Kidney (tissue), 22 donors: ENCODE measurements around the gene TMBIM1. TPM values are rescaled to one million over a fixed set of nuclear protein-coding genes. Genes with fewer than 3 reads are reported as not detected.
A peak's percentile ranks its signal among the peaks of the same experiment; 100 is the strongest.

ENCODE experiments used
- DNase-seq, 5 donors: peaks; one replicate each; pipeline ENCODE4 v3.0.0-alpha.2; 2013 to 2020
- FAIRE-seq: peaks from 2 replicates; lab custom pipeline; 2012; peaks lifted over from hg19 to GRCh38; lab: Jason Lieb, UNC
- H3K27ac ChIP-seq, 2 donors: one replicate each; pipeline ENCODE4 v1.7.0; 2013; ENCODE audit warnings: low read depth in 2 of 2, low read length in 2 of 2, inconsistent platforms in 1 of 2
- H3K27me3 ChIP-seq: one replicate; pipeline ENCODE4 v1.7.1; 2013; ENCODE audit warnings: low read length, inconsistent platforms; ENCODE audit not compliant: control insufficient read depth, insufficient read depth
- H3K36me3 ChIP-seq, 3 donors: one replicate each; pipeline versions ENCODE4 v1.7.0 to v1.7.1; 2013; ENCODE audit warnings: low read length in 3 of 3, control low read depth in 1 of 3, inconsistent platforms in 1 of 3; ENCODE audit not compliant: insufficient read depth in 3 of 3, control insufficient read depth in 2 of 3
- H3K4me1 ChIP-seq, 3 donors: one replicate each; pipeline versions ENCODE4 v1.7.0 to v1.7.1; 2013; ENCODE audit warnings: low read length in 3 of 3, inconsistent platforms in 1 of 3, low read depth in 1 of 3; ENCODE audit not compliant: control insufficient read depth in 2 of 3, insufficient read depth in 2 of 3
- H3K4me3 ChIP-seq, 3 donors: one replicate each; pipeline versions ENCODE4 v1.7.0 to v1.8.1; 2013; ENCODE audit warnings: low read length in 3 of 3, control low read depth in 1 of 3, inconsistent platforms in 1 of 3
- H3K9ac ChIP-seq, 3 donors: one replicate each; pipeline versions ENCODE4 v1.7.0 to v1.7.1; 2013; ENCODE audit warnings: low read length in 3 of 3, control low read depth in 1 of 3, inconsistent platforms in 1 of 3
- H3K9me3 ChIP-seq, 3 donors: one replicate each; pipeline versions ENCODE4 v1.7.0 to v1.7.1; 2013; ENCODE audit warnings: low read length in 3 of 3, control low read depth in 1 of 3, inconsistent platforms in 1 of 3; ENCODE audit not compliant: control insufficient read depth in 2 of 3, insufficient read depth in 1 of 3
- CTCF ChIP-seq: IDR thresholded peaks from 3 replicates; pipeline ENCODE4 v1.5.1; 2012; ENCODE audit warnings: mild to moderate bottlenecking, moderate library complexity, borderline replicate concordance; ENCODE audit not compliant: insufficient read depth; ENCODE audit errors: extremely low read depth
- intact Hi-C: fragments of 100-400 bp; cut with DNase I; formaldehyde crosslinking; loops from one replicate; pipeline ENCODE4 v1.11.1; 2022
- long read RNA-seq, 10 donors: library from polyadenylated mRNA in 1 of 10; unstranded in 1 of 10; transcript quantifications; one replicate each; pipeline ENCODE4 v2.0.0 and lab custom pipeline, GENCODE V29; 2021 to 2026
- polyA plus RNA-seq: library from polyadenylated mRNA; stranded (reverse); fragments of 350-450 nt; fragmentation: Illumina TruSeq; extraction: RNeasy Lipid Tissue Mini Kit (QIAGEN cat#74804); gene quantifications from one replicate; pipeline ENCODE4 v1.2.3, GENCODE V29; 2014; ENCODE audit warnings: low read depth, low replicate concordance; ENCODE audit not compliant: insufficient read depth
- total RNA-seq: library from RNA; stranded (reverse); fragmentation: NEBNext Ultra II Directional; extraction: Animal tissue kit (Norgen Biotek cat#: 25700); gene quantifications from one replicate; pipeline ENCODE4 v1.2.1, GENCODE V29; 2021
- donor health status: control.
- donor health status: control.
- donor health status: control.
- donor health status: control.
- donor health status: control.
- donor health status: DM: yes; HTN: yes; CAD: no.
- donor health status: Normal renal cell carcinoma (clear cell type).

TMBIM1 gene
- total RNA-seq (217 TPM), polyA plus RNA-seq (130 TPM)
- long read RNA-seq, donor 1, transcript TMBIM1-201 (12 exons, 2,371 nt), result major isoform, 10 of 10 reads
- long read RNA-seq, donor 1, partial matches to known transcripts, result 0 of 10 reads
- long read RNA-seq, donor 1, other reads (novel, unspliced or antisense), result 0 of 10 reads
- long read RNA-seq, donor 2, transcript TMBIM1-201 (12 exons, 2,371 nt), result major isoform, 17 of 17 reads
- long read RNA-seq, donor 2, partial matches to known transcripts, result 0 of 17 reads
- long read RNA-seq, donor 2, other reads (novel, unspliced or antisense), result 0 of 17 reads
- long read RNA-seq, donor 3, transcript TMBIM1-201 (12 exons, 2,371 nt), result major isoform, 28 of 35 reads
- long read RNA-seq, donor 3, partial matches to known transcripts, result 5 of 35 reads
- long read RNA-seq, donor 3, other reads (novel, unspliced or antisense), result 0 of 35 reads
- long read RNA-seq, donor 4, transcript TMBIM1-201 (12 exons, 2,371 nt), result major isoform, 16 of 19 reads
- long read RNA-seq, donor 4, partial matches to known transcripts, result 0 of 19 reads
- long read RNA-seq, donor 4, other reads (novel, unspliced or antisense), result 0 of 19 reads
- long read RNA-seq, donor 5, partial matches to known transcripts, result 0 of 1 reads
- long read RNA-seq, donor 5, other reads (novel, unspliced or antisense), result 0 of 1 reads
- long read RNA-seq, donor 6, partial matches to known transcripts, result 0 of 4 reads
- long read RNA-seq, donor 6, other reads (novel, unspliced or antisense), result 0 of 4 reads
- long read RNA-seq, donor 7, transcript TMBIM1-219 (10 exons, 2,874 nt), result minor isoform, 14 of 242 reads
- long read RNA-seq, donor 7, transcript TMBIM1-201 (12 exons, 2,371 nt), result major isoform, 118 of 242 reads
- long read RNA-seq, donor 7, partial matches to known transcripts, result 52 of 242 reads
- long read RNA-seq, donor 7, other reads (novel, unspliced or antisense), result 52 of 242 reads
- long read RNA-seq, donor 8, transcript TMBIM1-201 (12 exons, 2,371 nt), result major isoform, 15 of 18 reads
- long read RNA-seq, donor 8, partial matches to known transcripts, result 0 of 18 reads
- long read RNA-seq, donor 8, other reads (novel, unspliced or antisense), result 0 of 18 reads
- long read RNA-seq, donor 9, transcript TMBIM1-201 (12 exons, 2,371 nt), result major isoform, 7 of 7 reads
- long read RNA-seq, donor 9, partial matches to known transcripts, result 0 of 7 reads
- long read RNA-seq, donor 9, other reads (novel, unspliced or antisense), result 0 of 7 reads
- long read RNA-seq, donor 10, transcript TMBIM1-201 (12 exons, 2,371 nt), result major isoform, 9 of 14 reads
- long read RNA-seq, donor 10, partial matches to known transcripts, result 5 of 14 reads
- long read RNA-seq, donor 10, other reads (novel, unspliced or antisense), result 0 of 14 reads

- FAIRE-seq, result no peak
- Histone ChIP-seq H3K27ac (peak within 1 kb of the TSS; percentile 98), H3K4me1 (peaks cover 9 to 43% (median 40%) of the 10 kb centered on the region in 3 donors), H3K4me3 (peak within 1 kb of the TSS; percentile 66 to 86 (median 73)), H3K9ac (peak within 1 kb of the TSS; percentile 30 to 85 (median 84)), H3K36me3 (no peaks in the 10 kb centered on the region), H3K27me3 (no peaks in the 10 kb centered on the region), H3K9me3 (no peaks in the 10 kb centered on the region)
- peak; percentile 67 for TF ChIP-seq CTCF
- DNase-seq, result peak; percentile 82 to 94 (median 86)
- intact Hi-C loops, result loop anchor here (10.0 kb wide), 1 partner anchor 102 kb away; the partner anchor contains the start of gene CTDSP1
Observed at GRCh38 chr2:218292048-218293014, at the start of gene TMBIM1. Gene TMBIM1, minus strand, starts transcription at chr2:218292503. Its CDS starts 10,362 bp downstream, at chr2:218282141.

GRCh38 chr2:218341381-218341780, 49.1 kb upstream of the TMBIM1 start:
- no peaks in the 10 kb centered on the region for H3K9me3 ChIP-seq
- DNase-seq, result no peak
- intact Hi-C loops, result no loop called here
- no peaks in the 10 kb centered on the region for H3K27me3 ChIP-seq
- peaks cover 0 to 9% (median 0%) of the 10 kb centered on the region in 3 donors for H3K4me1 ChIP-seq
- peaks cover 0 to 15% (median 0%) of the 10 kb centered on the region in 3 donors for H3K36me3 ChIP-seq
- TF ChIP-seq CTCF, result no peak
- no peak for FAIRE-seq
- no peak overlapping the region for H3K4me3 ChIP-seq
- H3K27ac ChIP-seq, result no peak overlapping the region
- no peak overlapping the region for H3K9ac ChIP-seq

- H3K27ac ChIP-seq, result no peak overlapping the region
- H3K9me3 ChIP-seq, result no peaks in the 10 kb centered on the region
- H3K36me3 ChIP-seq, result peaks cover 0 to 10% (median 0%) of the 10 kb centered on the region in 3 donors
- no peak for DNase-seq
- TF ChIP-seq CTCF, result no peak
- H3K9ac ChIP-seq, result no peak overlapping the region
- H3K4me3 ChIP-seq, result no peak overlapping the region
- peaks cover 0 to 9% (median 0%) of the 10 kb centered on the region in 3 donors for H3K4me1 ChIP-seq
- no peaks in the 10 kb centered on the region for H3K27me3 ChIP-seq
- intact Hi-C loops, result no loop called here
- no peak for FAIRE-seq
Observed at GRCh38 chr2:218340656-218341055, 48.4 kb upstream of the TMBIM1 start.
